Endothelial cell (in vitro differentiated cells): Measurements from ENCODE around the gene GPAM. TPM values are rescaled to one million over a fixed set of nuclear protein-coding genes. Genes with fewer than 3 reads are reported as not detected.

Experiments
- DNase-seq: peaks from one replicate; pipeline ENCODE4 v3.0.0; 2021; ENCODE audit warnings: low spot score
- H3K27ac Mint-ChIP-seq: one replicate; pipeline ENCODE4 v1.8.0; 2021; ENCODE audit warnings: mixed read lengths, inconsistent platforms; ENCODE audit not compliant: unreplicated experiment
- H3K27me3 Mint-ChIP-seq: one replicate; pipeline ENCODE4 v1.8.0; 2021; ENCODE audit warnings: mild to moderate bottlenecking, moderate library complexity, mixed read lengths, inconsistent platforms; ENCODE audit not compliant: unreplicated experiment
- H3K36me3 Mint-ChIP-seq: one replicate; pipeline ENCODE4 v1.8.0; 2021; ENCODE audit warnings: mild to moderate bottlenecking, low read depth, mixed read lengths, inconsistent platforms; ENCODE audit not compliant: unreplicated experiment
- H3K4me1 Mint-ChIP-seq: one replicate; pipeline ENCODE4 v1.8.0; 2021; ENCODE audit warnings: mild to moderate bottlenecking, mixed read lengths, inconsistent platforms; ENCODE audit not compliant: unreplicated experiment
- H3K4me3 Mint-ChIP-seq: one replicate; pipeline ENCODE4 v1.8.0; 2021; ENCODE audit warnings: mild to moderate bottlenecking, mixed read lengths, inconsistent platforms; ENCODE audit not compliant: unreplicated experiment
- H3K9me3 Mint-ChIP-seq: one replicate; pipeline ENCODE4 v1.8.0; 2021; ENCODE audit warnings: mixed read lengths, inconsistent platforms; ENCODE audit not compliant: unreplicated experiment
- CTCF ChIP-seq: fragments of 200-600 bp; sonication (generic); IDR thresholded peaks from one replicate; pipeline ENCODE4 v1.5.0; 2021; ENCODE audit warnings: antibody characterized with exemption; ENCODE audit not compliant: unreplicated experiment
- total RNA-seq: library from RNA; stranded (reverse); fragmentation: NEBNext Ultra II Directional; extraction: Animal tissue kit (Norgen Biotek cat#: 25700); gene quantifications from one replicate; pipeline ENCODE4 v1.2.1, GENCODE V29; 2021; ENCODE audit not compliant: unreplicated experiment

The GPAM gene
- total RNA-seq, 1 donor from 2014 or later, result 11.5 TPM

- Mint-ChIP-seq H3K27me3 (peaks cover 3% of the 10 kb centered on the region), H3K27ac (no peak overlapping the region), H3K4me3 (no peak overlapping the region), H3K9me3 (no peaks in the 10 kb centered on the region), H3K36me3 (no peaks in the 10 kb centered on the region), H3K4me1 (no peaks in the 10 kb centered on the region)
- no peak for TF ChIP-seq CTCF
- DNase-seq, result no peak
These were observed 31.8 kb upstream of the GPAM start for GRCh38 chr10:112215342-112215774.

DNA sequence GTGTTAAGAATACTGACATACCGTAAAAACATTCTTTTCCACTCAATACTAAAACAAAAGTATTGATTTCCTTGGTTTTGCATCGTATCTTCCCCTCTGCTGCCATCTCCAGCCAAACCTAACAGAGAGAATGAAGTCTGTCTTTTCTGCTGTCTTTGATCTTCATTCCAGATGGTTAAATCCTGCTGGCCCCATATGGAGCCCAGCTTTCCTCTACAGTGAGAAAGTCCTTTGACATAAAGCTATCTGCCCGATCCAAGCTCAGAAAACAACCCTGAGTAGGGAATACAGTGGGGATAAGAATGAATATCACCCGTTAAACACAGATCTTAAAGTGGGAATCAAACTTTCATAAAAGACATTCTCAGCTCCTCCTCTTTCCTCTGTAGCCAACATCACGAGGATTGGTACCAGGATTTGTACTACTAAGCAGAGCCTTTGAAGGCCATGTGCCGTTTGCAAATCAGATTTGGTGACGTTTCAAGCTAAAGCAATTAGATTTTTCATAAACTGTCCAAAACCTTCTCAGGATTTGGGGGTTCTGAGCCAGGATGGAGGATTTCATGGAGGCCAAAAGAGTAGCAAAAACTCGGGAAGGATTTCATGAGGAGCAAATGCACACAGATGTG, 30.8 kb upstream of the GPAM start:
- no peaks in the 10 kb centered on the region for H3K9me3 Mint-ChIP-seq
- no peak for TF ChIP-seq CTCF
- H3K27ac Mint-ChIP-seq, result no peak overlapping the region
- H3K4me1 Mint-ChIP-seq, result peaks cover 3% of the 10 kb centered on the region
- no peak for DNase-seq
- H3K27me3 Mint-ChIP-seq, result peaks cover 3% of the 10 kb centered on the region
- H3K36me3 Mint-ChIP-seq, result no peaks in the 10 kb centered on the region
- no peak overlapping the region for H3K4me3 Mint-ChIP-seq

- no peak overlapping the region for H3K4me3 Mint-ChIP-seq
- H3K27ac Mint-ChIP-seq, result no peak overlapping the region
- peaks cover 3% of the 10 kb centered on the region for H3K4me1 Mint-ChIP-seq
- no peak for DNase-seq
- no peaks in the 10 kb centered on the region for H3K36me3 Mint-ChIP-seq
- no peak for TF ChIP-seq CTCF
- peaks cover 3% of the 10 kb centered on the region for H3K27me3 Mint-ChIP-seq
- no peaks in the 10 kb centered on the region for H3K9me3 Mint-ChIP-seq
These were observed 30.3 kb upstream of the GPAM start for GRCh38 chr10:112213836-112214235.

DNA sequence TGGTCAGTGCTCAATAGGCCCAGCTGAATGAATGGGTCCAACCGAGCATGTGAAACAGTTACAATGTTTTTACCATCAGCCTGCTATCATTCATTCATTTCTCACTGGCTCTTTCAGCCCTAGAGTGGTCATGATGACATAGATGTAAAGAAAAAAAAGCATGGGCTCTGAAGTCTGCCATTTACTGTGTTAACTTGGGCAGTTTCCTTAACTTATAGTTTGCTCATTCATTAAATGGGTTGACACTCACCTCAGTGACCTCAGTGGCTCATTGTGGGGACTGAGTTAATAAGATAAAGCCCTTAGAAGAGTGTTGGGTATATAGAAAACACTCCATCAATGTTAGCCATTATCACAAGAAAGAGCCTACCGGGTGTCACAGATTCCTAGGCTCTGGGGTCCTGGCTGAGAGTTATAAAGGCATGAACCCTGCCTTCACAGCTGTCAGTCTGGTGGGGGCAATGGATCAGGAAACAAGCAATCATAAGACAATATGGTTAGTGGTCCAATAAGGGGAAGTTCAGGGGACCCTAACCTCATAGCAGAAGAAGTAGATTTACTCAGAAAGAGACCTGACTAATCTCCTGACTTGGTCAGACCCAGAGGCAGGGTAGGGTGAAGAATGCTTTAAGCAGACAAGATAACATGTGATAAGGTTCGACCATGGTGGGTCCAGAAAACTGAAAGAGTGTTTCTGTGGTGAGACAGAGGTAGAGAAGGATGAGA, 29.7 kb upstream of the GPAM start:
- H3K4me1 Mint-ChIP-seq, result peaks cover 3% of the 10 kb centered on the region
- TF ChIP-seq CTCF, result no peak

DNA sequence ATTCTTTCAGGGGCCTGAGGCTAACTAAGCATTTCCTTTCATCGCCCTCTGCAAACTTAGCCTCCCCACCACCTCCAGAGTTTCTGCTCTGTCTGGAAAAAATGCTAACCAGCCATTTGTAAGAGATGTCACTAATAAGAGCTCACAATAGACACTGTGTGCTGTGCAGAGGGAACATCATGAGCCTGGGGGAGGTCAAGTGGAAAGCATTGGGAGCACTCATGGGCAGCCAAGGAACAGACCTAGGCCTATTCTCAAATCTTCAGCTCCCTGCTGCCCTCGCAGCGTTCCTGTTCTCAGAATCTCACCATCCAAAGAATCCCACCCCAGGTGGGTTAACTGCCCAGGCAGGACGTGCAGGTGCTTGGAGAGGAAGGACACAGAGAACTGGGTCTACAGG, 27.1 kb upstream of the GPAM start:
- TF ChIP-seq CTCF, result no peak
- no peak overlapping the region for H3K27ac Mint-ChIP-seq
- no peaks in the 10 kb centered on the region for H3K9me3 Mint-ChIP-seq
- peaks cover 3% of the 10 kb centered on the region for H3K4me1 Mint-ChIP-seq
- peaks cover 4% of the 10 kb centered on the region for H3K27me3 Mint-ChIP-seq
- no peak for DNase-seq
- no peak overlapping the region for H3K4me3 Mint-ChIP-seq
- H3K36me3 Mint-ChIP-seq, result no peaks in the 10 kb centered on the region

More for the DNA sequence above, 29.7 kb upstream of the GPAM start:
- Mint-ChIP-seq H3K9me3 (no peaks in the 10 kb centered on the region), H3K4me3 (no peak overlapping the region), H3K36me3 (no peaks in the 10 kb centered on the region), H3K27ac (no peak overlapping the region), H3K27me3 (peaks cover 3% of the 10 kb centered on the region)
- DNase-seq, result no peak
